ENCODE data around the gene KIAA1614.

- no peak for TF ChIP-seq CTCF (conservative IDR thresholded peaks at IDR 0.05; ENCODE audit: low read length)
- TF ChIP-seq EZH2phosphoT487 (IDR thresholded peaks at IDR 0.05; ENCODE audit: borderline replicate concordance, low read depth, low read length), result no peak
These were observed 24.9 kb upstream of the KIAA1614 start for GRCh38 chr1:180887841-180888240.
